Measurements from ENCODE around the gene GPRIN3.

DNA sequence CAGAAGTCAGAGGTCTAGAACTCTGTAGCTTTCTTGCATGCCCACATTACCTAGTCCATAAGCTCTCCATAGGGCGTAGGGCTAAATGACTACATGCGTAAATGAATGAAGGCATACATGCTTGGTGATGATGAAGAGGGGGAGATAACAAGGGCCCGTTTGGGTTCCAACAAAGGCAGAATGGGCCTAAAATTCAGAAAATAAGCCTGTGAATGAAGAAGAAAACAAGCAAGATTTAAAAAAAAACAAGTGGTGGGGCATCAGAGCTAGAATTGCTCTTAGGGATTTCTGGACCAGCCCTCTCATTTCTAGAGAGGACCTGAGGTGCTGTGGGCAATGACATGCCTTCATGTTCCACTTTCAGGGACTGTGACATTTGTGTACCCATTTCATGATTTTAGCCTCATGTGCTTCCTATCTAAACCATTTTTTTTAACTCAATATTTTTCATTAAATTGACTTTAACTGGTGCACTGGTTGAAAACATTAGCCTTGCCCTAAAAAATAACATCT, 12.1 kb downstream of the GPRIN3 start:
- TF ChIP-seq, protein P1, sequence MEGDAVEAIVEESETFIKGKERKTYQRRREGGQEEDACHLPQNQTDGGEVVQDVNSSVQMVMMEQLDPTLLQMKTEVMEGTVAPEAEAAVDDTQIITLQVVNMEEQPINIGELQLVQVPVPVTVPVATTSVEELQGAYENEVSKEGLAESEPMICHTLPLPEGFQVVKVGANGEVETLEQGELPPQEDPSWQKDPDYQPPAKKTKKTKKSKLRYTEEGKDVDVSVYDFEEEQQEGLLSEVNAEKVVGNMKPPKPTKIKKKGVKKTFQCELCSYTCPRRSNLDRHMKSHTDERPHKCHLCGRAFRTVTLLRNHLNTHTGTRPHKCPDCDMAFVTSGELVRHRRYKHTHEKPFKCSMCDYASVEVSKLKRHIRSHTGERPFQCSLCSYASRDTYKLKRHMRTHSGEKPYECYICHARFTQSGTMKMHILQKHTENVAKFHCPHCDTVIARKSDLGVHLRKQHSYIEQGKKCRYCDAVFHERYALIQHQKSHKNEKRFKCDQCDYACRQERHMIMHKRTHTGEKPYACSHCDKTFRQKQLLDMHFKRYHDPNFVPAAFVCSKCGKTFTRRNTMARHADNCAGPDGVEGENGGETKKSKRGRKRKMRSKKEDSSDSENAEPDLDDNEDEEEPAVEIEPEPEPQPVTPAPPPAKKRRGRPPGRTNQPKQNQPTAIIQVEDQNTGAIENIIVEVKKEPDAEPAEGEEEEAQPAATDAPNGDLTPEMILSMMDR (IDR thresholded peaks at IDR 0.05) = no peak
- TF ChIP-seq POLR2AphosphoS5 (IDR thresholded peaks at IDR 0.05) (no peak), POLR2A (IDR thresholded peaks at IDR 0.05) (no peak)

Measured in stomach (tissue), 4 donors.